A673 (cell line): ENCODE data around the gene NGEF. TPM values are rescaled to one million over a fixed set of nuclear protein-coding genes. Genes with fewer than 3 reads are reported as not detected.

ENCODE experiments used
- BruUV-seq: library from RNA; stranded (reverse); fragments of 400-500 nt; replicated peaks from 2 replicates; lab custom pipeline; 2021; lab: Mats Ljungman, UMichigan
- CTCF ChIA-PET: fragments of 300-600 bp; sonication (Branson Sonifier 250); formaldehyde crosslinking; loops from one replicate; lab custom pipeline; 2022; ENCODE audit warnings: antibody characterized with exemption; lab: Charles Lee
- POLR2A ChIA-PET: fragments of 300-600 bp; sonication (Branson Sonifier 250); formaldehyde crosslinking; loops from one replicate; lab custom pipeline; 2022; ENCODE audit warnings: antibody characterized with exemption; ENCODE audit not compliant: low non-redundant PET; lab: Charles Lee
- DNase-seq: peaks from one replicate; pipeline ENCODE4 v3.0.0-alpha.2; 2015; ENCODE audit warnings: low spot score
- H3K27ac ChIP-seq: fragments of 200-600 bp; sonication (generic); 2 replicates; pipeline ENCODE4 v1.5.1; 2016; ENCODE audit warnings: mixed run types, low read depth, mild to moderate bottlenecking, mixed read lengths, antibody characterized with exemption, low read length; ENCODE audit not compliant: poor library complexity, severe bottlenecking
- H3K27me3 ChIP-seq: fragments of 200-600 bp; sonication (generic); replicated peaks from 2 replicates; pipeline ENCODE4 v1.6.1; 2017; ENCODE audit warnings: mixed run types, low read depth, mild to moderate bottlenecking, mixed read lengths, antibody characterized with exemption, low read length; ENCODE audit not compliant: insufficient read depth, poor library complexity
- H3K36me3 ChIP-seq: fragments of 200-600 bp; sonication (generic); 2 replicates; pipeline ENCODE4 v1.6.1; 2016; ENCODE audit warnings: mixed run types, mild to moderate bottlenecking, mixed read lengths, antibody characterized with exemption, low read length; ENCODE audit not compliant: insufficient read depth, poor library complexity, severe bottlenecking
- H3K4me1 ChIP-seq: fragments of 200-600 bp; sonication (generic); 2 replicates; pipeline ENCODE4 v1.6.1; 2017; ENCODE audit warnings: mixed run types, mild to moderate bottlenecking, mixed read lengths, antibody characterized with exemption, low read length; ENCODE audit not compliant: insufficient read depth, poor library complexity, severe bottlenecking
- H3K4me3 ChIP-seq: fragments of 200-600 bp; sonication (generic); 2 replicates; pipeline ENCODE4 v1.5.1; 2016; ENCODE audit warnings: low read depth, mixed run types, mild to moderate bottlenecking, mixed read lengths, low read length; ENCODE audit not compliant: poor library complexity, severe bottlenecking
- H3K9me3 ChIP-seq: fragments of 200-600 bp; sonication (generic); 2 replicates; pipeline ENCODE4 v1.6.1; 2016; ENCODE audit warnings: mixed run types, low read depth, mild to moderate bottlenecking, mixed read lengths, antibody characterized with exemption, low read length; ENCODE audit not compliant: poor library complexity, severe bottlenecking
- EZH2 ChIP-seq: fragments of 200-600 bp; sonication (generic); IDR thresholded peaks from 2 replicates; pipeline ENCODE4 v1.6.1; 2017; ENCODE audit warnings: borderline replicate concordance, low read depth, mild to moderate bottlenecking, mixed read lengths, antibody characterized with exemption, low read length; ENCODE audit not compliant: poor library complexity, severe bottlenecking
- intact Hi-C: fragments of 100-400 bp; cut with micrococcal nuclease; formaldehyde crosslinking; loops from one replicate; pipeline ENCODE4 v1.10.0; 2022; ENCODE audit not compliant: unreplicated experiment
- total RNA-seq: library from RNA; stranded (reverse); gene quantifications from 2 replicates; pipeline ENCODE4 v1.2.3, GENCODE V29; 2021
- TF ChIP-seq, protein P1 (sequence below): fragments of 300-800, 200-600 bp; sonication (generic); conservative IDR thresholded peaks from 2 replicates; pipeline ENCODE4 v1.5.1; 2017; ENCODE audit warnings: low read depth, mild to moderate bottlenecking, antibody characterized with exemption, low read length, moderate library complexity, mixed read lengths

NGEF gene
- total RNA-seq, 1 experiment from 2014 or later = 0.69 TPM

DNA sequence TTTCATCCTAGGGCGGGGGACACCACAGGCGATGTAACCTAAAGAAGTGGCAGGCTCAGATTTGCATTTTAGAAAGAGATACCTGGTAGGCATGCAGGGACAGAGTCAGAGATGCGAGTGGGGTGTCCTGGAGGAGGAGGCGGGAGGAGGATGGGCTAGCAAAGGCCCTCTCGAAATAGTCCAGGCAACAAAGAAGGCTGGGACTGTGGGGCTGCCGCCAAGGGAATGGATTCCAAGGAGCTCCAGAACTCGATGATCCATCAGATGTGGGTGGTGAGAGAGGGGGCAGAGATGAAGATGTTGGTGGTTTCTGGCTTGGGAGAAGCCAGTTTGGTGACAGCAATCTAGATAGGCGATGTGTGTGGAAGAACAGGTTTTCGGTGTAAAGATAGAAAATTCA, 34.6 kb upstream of the NGEF start:
- BruUV-seq = no TSS peak
- intact Hi-C loops = no loop called here
- no peak for TF ChIP-seq EZH2
- TF ChIP-seq, protein P1, sequence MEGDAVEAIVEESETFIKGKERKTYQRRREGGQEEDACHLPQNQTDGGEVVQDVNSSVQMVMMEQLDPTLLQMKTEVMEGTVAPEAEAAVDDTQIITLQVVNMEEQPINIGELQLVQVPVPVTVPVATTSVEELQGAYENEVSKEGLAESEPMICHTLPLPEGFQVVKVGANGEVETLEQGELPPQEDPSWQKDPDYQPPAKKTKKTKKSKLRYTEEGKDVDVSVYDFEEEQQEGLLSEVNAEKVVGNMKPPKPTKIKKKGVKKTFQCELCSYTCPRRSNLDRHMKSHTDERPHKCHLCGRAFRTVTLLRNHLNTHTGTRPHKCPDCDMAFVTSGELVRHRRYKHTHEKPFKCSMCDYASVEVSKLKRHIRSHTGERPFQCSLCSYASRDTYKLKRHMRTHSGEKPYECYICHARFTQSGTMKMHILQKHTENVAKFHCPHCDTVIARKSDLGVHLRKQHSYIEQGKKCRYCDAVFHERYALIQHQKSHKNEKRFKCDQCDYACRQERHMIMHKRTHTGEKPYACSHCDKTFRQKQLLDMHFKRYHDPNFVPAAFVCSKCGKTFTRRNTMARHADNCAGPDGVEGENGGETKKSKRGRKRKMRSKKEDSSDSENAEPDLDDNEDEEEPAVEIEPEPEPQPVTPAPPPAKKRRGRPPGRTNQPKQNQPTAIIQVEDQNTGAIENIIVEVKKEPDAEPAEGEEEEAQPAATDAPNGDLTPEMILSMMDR = no peak
- H3K4me1 ChIP-seq = no peaks in the 10 kb centered on the region
- H3K27ac ChIP-seq = no peak overlapping the region
- CTCF ChIA-PET = no interaction called here
- no peaks in the 10 kb centered on the region for H3K36me3 ChIP-seq
- H3K4me3 ChIP-seq = no peak overlapping the region
- no peak for DNase-seq
- H3K27me3 ChIP-seq = no peaks in the 10 kb centered on the region
- H3K9me3 ChIP-seq = no peaks in the 10 kb centered on the region
- POLR2A ChIA-PET = no interaction called here

DNA sequence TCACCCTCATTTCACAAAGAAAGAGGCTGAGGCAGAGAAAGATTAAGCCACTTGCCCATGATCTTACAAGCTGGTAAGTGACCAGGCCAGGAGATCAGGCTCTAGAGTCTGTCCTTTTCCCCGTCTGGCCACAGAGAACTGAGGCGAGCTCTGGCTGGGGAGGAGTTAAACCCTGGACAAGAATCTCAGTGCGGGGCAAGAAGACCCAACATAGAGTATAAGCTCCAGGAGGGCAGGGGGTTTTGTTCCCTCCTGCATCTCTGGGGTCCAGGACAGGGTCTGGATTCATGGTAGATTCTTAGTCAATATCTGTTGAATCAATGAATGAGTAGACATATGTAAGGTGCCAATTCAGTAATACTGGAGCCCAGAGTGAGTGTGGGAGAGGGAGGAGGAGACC, 34.1 kb upstream of the NGEF start:
- intact Hi-C loops = no loop called here
- Histone ChIP-seq H3K4me1 (no peaks in the 10 kb centered on the region), H3K27me3 (no peaks in the 10 kb centered on the region), H3K27ac (no peak overlapping the region), H3K9me3 (no peaks in the 10 kb centered on the region), H3K36me3 (no peaks in the 10 kb centered on the region), H3K4me3 (no peak overlapping the region)
- ChIA-PET POLR2A (no interaction called here), CTCF (no interaction called here)
- BruUV-seq = no TSS peak
- no peak for DNase-seq
- no peak for TF ChIP-seq EZH2
- TF ChIP-seq, protein P1 = no peak

DNA sequence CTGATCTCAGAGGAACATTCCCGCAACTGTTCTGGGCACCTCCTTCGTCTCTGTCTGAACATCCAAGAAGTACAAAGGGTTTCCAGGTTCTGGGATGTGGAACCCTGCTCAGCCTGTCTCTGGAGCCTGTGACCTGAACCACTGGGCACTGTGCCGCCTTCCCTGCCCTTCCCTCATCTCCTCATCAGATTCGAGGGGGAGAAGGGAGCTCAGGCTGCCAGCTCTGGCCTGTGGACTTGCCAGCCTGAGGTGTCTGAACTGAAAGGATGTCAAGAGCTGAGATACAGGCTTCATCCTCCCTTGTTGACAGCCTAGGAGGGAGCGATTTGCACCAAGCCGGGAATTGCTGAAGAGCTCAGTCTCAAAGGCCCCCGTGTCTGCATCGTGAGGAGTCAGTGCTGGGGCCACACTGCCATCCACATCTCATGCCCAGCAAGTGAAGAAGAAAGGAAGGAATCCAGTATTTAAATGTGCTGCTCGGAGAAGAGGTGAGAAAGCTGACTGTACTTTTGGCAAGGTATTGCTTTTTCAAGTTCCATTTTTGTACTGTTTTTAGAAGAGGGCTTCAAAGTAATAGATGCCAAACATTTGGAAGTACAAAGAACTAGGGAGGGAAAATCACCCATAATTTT, 32.0 kb upstream of the NGEF start:
- no TSS peak for BruUV-seq
- no peak for DNase-seq
- no peaks in the 10 kb centered on the region for H3K27me3 ChIP-seq
- H3K9me3 ChIP-seq = no peaks in the 10 kb centered on the region
- CTCF ChIA-PET = no interaction called here
- no peak overlapping the region for H3K4me3 ChIP-seq
- H3K36me3 ChIP-seq = no peaks in the 10 kb centered on the region
- H3K27ac ChIP-seq = no peak overlapping the region
- TF ChIP-seq, protein P1 = no peak
- no peak for TF ChIP-seq EZH2
- intact Hi-C loops = no loop called here
- POLR2A ChIA-PET = no interaction called here
- no peaks in the 10 kb centered on the region for H3K4me1 ChIP-seq
